ENCODE measurements around the gene KCNG2.

KCNG2 gene

GRCh38 chr18:79945118-79946042 is 147.6 kb downstream of the KCNG2 start:
- no peak for DNase-seq

GRCh38 chr18:79947054-79947755 is 149.5 kb downstream of the KCNG2 start:
- DNase-seq = no peak

DNA sequence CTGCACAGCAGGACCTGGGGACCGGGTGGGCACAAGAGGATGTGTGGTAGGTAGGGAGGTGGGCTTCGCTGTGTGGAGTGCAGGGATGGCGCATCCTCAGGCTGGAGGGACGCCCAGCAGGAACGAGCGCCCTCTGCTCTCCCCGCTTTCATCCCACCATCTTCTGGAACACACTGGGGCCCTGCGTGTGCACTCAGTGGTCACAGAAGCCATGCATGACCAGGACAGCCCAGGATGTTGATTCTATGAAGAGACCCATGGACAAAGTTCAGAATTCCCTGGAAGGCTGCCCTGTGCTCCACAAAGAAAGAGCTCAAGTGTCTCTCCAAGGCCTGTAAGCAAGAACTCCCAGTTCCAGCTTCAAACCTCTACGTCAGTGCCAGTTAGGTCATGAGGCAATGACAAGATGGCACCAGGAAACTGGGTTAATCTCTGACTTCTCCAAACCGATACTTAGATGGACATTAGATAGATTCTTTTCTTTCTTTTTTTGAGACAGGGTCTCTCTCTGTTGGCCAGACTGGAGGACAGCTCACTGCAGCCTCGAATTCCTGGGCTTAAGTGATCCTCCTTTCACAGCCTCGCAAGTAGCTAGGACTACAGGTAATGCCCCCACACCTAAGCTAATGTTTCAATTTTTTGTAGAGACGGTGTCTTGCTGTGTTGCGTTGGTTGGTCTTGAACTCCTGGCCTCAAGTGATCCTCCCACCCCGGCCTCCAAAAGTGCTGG is 150.3 kb downstream of the KCNG2 start:
- DNase-seq = no peak

- no peak for DNase-seq
Observed at GRCh38 chr18:79948719-79949411, 151.1 kb downstream of the KCNG2 start.
